Measurements from ENCODE around the gene C5AR1. TPM values are rescaled to one million over a fixed set of nuclear protein-coding genes. Genes with fewer than 3 reads are reported as not detected.

The C5AR1 gene
- polyA plus RNA-seq, 1 of the 3 experiments (the other 2 are of a cell fraction): 1.2 TPM

- CTCF ChIA-PET: interaction anchor here (1.5 to 4.9 kb wide), 2 partner anchors 20 to 22 kb away, joined by 3 to 21 read pairs; partner anchors contain the start of gene DHX34
- peaks cover 12 to 58% of the 10 kb centered on the region in 2 experiments for H3K36me3 ChIP-seq (replicated peaks in 1 of 2; ENCODE audit: control insufficient read depth in 1 of 2, insufficient read depth in 2 of 2, low read length in 1 of 2)
- TF ChIP-seq FOXM1 (IDR thresholded peaks at IDR 0.05; ENCODE audit: low read depth): no peak
- no peak for TF ChIP-seq EP300 (IDR thresholded peaks at IDR 0.05; ENCODE audit: borderline replicate concordance in 1 of 2, low read depth in 1 of 2, low read length in 1 of 2)
- TF ChIP-seq, protein P1, sequence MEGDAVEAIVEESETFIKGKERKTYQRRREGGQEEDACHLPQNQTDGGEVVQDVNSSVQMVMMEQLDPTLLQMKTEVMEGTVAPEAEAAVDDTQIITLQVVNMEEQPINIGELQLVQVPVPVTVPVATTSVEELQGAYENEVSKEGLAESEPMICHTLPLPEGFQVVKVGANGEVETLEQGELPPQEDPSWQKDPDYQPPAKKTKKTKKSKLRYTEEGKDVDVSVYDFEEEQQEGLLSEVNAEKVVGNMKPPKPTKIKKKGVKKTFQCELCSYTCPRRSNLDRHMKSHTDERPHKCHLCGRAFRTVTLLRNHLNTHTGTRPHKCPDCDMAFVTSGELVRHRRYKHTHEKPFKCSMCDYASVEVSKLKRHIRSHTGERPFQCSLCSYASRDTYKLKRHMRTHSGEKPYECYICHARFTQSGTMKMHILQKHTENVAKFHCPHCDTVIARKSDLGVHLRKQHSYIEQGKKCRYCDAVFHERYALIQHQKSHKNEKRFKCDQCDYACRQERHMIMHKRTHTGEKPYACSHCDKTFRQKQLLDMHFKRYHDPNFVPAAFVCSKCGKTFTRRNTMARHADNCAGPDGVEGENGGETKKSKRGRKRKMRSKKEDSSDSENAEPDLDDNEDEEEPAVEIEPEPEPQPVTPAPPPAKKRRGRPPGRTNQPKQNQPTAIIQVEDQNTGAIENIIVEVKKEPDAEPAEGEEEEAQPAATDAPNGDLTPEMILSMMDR (IDR thresholded peaks at IDR 0.05): no peak
- no peak for TF ChIP-seq RFX5 (IDR thresholded peaks at IDR 0.05; ENCODE audit: low read length)
- TF ChIP-seq, protein P2, sequence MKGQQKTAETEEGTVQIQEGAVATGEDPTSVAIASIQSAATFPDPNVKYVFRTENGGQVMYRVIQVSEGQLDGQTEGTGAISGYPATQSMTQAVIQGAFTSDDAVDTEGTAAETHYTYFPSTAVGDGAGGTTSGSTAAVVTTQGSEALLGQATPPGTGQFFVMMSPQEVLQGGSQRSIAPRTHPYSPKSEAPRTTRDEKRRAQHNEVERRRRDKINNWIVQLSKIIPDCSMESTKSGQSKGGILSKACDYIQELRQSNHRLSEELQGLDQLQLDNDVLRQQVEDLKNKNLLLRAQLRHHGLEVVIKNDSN (IDR thresholded peaks at IDR 0.05; ENCODE audit: borderline replicate concordance, low read depth): no peak
- TF ChIP-seq RCOR1 (IDR thresholded peaks at IDR 0.05; ENCODE audit: low read length): no peak
- no peak for TF ChIP-seq SIN3A (IDR thresholded peaks at IDR 0.05; ENCODE audit: borderline replicate concordance, low read depth, low read length)
- TF ChIP-seq, protein P3, sequence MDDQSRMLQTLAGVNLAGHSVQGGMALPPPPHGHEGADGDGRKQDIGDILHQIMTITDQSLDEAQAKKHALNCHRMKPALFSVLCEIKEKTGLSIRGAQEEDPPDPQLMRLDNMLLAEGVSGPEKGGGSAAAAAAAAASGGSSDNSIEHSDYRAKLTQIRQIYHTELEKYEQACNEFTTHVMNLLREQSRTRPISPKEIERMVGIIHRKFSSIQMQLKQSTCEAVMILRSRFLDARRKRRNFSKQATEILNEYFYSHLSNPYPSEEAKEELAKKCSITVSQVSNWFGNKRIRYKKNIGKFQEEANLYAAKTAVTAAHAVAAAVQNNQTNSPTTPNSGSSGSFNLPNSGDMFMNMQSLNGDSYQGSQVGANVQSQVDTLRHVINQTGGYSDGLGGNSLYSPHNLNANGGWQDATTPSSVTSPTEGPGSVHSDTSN (IDR thresholded peaks at IDR 0.05): no peak
- no peak for TF ChIP-seq TAF1 (IDR thresholded peaks at IDR 0.05; ENCODE audit: borderline replicate concordance, low read depth, low read length)
- no peak for TF ChIP-seq RXRA (IDR thresholded peaks at IDR 0.05; ENCODE audit: borderline replicate concordance, low read depth)
- TF ChIP-seq ZBTB33 (IDR thresholded peaks at IDR 0.05; ENCODE audit: borderline replicate concordance, low read depth): no peak
- no peak for TF ChIP-seq YY1 (IDR thresholded peaks at IDR 0.05; ENCODE audit: low read depth)
- TF ChIP-seq FOXJ3 (CRISPR knock-in tag; IDR thresholded peaks at IDR 0.05): no peak
- no peak for TF ChIP-seq TEAD4 (IDR thresholded peaks at IDR 0.05; ENCODE audit: borderline replicate concordance, insufficient read depth)
- no peak for TF ChIP-seq USF2 (IDR thresholded peaks at IDR 0.05; ENCODE audit: borderline replicate concordance, low read depth, low read length)
These were observed 61.6 kb downstream of the C5AR1 start for GRCh38 chr19:47371261-47371660.

More at GRCh38 chr19:47371261-47371660, 61.6 kb downstream of the C5AR1 start:
- H3K79me2 ChIP-seq (ENCODE audit: insufficient read depth): no peaks in the 10 kb centered on the region; the same call in 1 of the 2 replicates
- DNase-seq: no peak
- H3K4me1 ChIP-seq (ENCODE audit: control insufficient read depth in 1 of 2, insufficient read depth in 2 of 2, low read depth in 1 of 2, low read length in 1 of 2): no peaks in the 10 kb centered on the region
- no peak overlapping the region for H3K27ac ChIP-seq (ENCODE audit: low read depth in 2 of 2, low read length in 1 of 2)
- H3F3A ChIP-seq (replicated peaks; ENCODE audit: insufficient read depth): no peaks in the 10 kb centered on the region
- no peaks in the 10 kb centered on the region for H3K9me3 ChIP-seq
- H3K9ac ChIP-seq: no peak overlapping the region
- H3K4me3 ChIP-seq (ENCODE audit: low read depth in 2 of 2, low read length in 1 of 2): no peak overlapping the region
- 91% methylated on average over 5 of the region's 9 CpGs for WGBS (ENCODE audit: low lambda C conversion rate)
- H4K20me1 ChIP-seq (ENCODE audit: insufficient read depth): no peaks in the 10 kb centered on the region
- H3K9me2 ChIP-seq: no peaks in the 10 kb centered on the region
- no peak overlapping the region for H2AFZ ChIP-seq (ENCODE audit: low read depth)
- no peaks in the 10 kb centered on the region for H3K27me3 ChIP-seq (ENCODE audit: insufficient read depth)
- POLR2A ChIA-PET: no interaction called here
- no peak overlapping the region for H3K4me2 ChIP-seq

Other genes with a start within 250 kb of the C5AR1 start
- gene ZC3H4, start 196.1 kb upstream of the C5AR1 start, polyA plus RNA-seq (2012; rRNA removed): 3.9 and 7.6 TPM in 2 replicates
- 123 and 126 TPM in 2 replicates for gene SAE1, start 179.0 kb upstream of the C5AR1 start, polyA plus RNA-seq (2012; rRNA removed)
- gene BBC3, start 78.7 kb upstream of the C5AR1 start, polyA plus RNA-seq (2012; rRNA removed): 14.5 and 16.1 TPM in 2 replicates
- 9.8 and 12.4 TPM in 2 replicates for gene CCDC9, start 53.3 kb upstream of the C5AR1 start, polyA plus RNA-seq (2012; rRNA removed)
- gene INAFM1, start 35.0 kb upstream of the C5AR1 start, polyA plus RNA-seq (2012; rRNA removed): 3.8 and 5.5 TPM in 2 replicates
- 0.02 TPM in 1 of 2 replicates, not detected in the other for gene C5AR2, start 22.3 kb downstream of the C5AR1 start, polyA plus RNA-seq (2012; rRNA removed)
- 14.8 and 16.4 TPM in 2 replicates for gene DHX34, start 39.5 kb downstream of the C5AR1 start, polyA plus RNA-seq (2012; rRNA removed)
- gene MEIS3, start 109.7 kb downstream of the C5AR1 start, polyA plus RNA-seq (2012; rRNA removed): 61.0 and 69.8 TPM in 2 replicates
- 0.29 and 0.58 TPM in 2 replicates for gene SLC8A2, start 162.0 kb downstream of the C5AR1 start, polyA plus RNA-seq (2012; rRNA removed)
- 15.8 and 17.7 TPM in 2 replicates for gene KPTN, start 174.4 kb downstream of the C5AR1 start, polyA plus RNA-seq (2012; rRNA removed)
- gene NAPA, start 205.2 kb downstream of the C5AR1 start, polyA plus RNA-seq (2012; rRNA removed): 80.0 and 84.1 TPM in 2 replicates

Data from SK-N-SH (cell line).